K562 (cell line): ENCODE results near the gene CARD10.

Experiments
- ZBTB40 ChIP-seq, 2 experiments: fragments of 450-650 bp in 1 of 2; sonication (generic) in 1 of 2; formaldehyde crosslinking in 1 of 2; IDR thresholded peaks; 2 replicates each; pipeline versions ENCODE4 v1.7.1 to v1.9.0; 2016 to 2022; ENCODE audit warnings: inconsistent platforms in 1 of 2, mild to moderate bottlenecking in 1 of 2, missing genetic modification reagents in 1 of 2
- ZNF449 ChIP-seq: fragments of 250-450 bp; sonication (Bioruptor Pico); IDR thresholded peaks from 2 replicates; pipeline ENCODE4 v1.8.0; 2022; ENCODE audit warnings: moderate library complexity, mild to moderate bottlenecking, inconsistent platforms

- TF ChIP-seq ZNF449 (CRISPR knock-in tag) (no peak), ZBTB40 (IDR thresholded peaks at IDR 0.05) (no peak), ZBTB40 (CRISPR knock-in tag; IDR thresholded peaks at IDR 0.05) (no peak)
Measured at GRCh38 chr22:37553725-37554124, 34.5 kb upstream of the CARD10 start.
